Neural cell (in vitro differentiated cells): ENCODE results near the gene TBC1D8B.

ENCODE experiments used
- CTCF ChIP-seq: fragments of 450-650 bp; IDR thresholded peaks from 2 replicates; pipeline ENCODE4 v1.5.1; 2014; ENCODE audit warnings: antibody characterized with exemption, mild to moderate bottlenecking, moderate library complexity; ENCODE audit not compliant: poor library complexity, severe bottlenecking
- EP300 ChIP-seq: fragments of 450-650 bp; conservative IDR thresholded peaks from 2 replicates; pipeline ENCODE4 v1.6.1; 2014; ENCODE audit warnings: antibody characterized with exemption, mild to moderate bottlenecking, moderate library complexity; ENCODE audit not compliant: poor library complexity, severe bottlenecking
- REST ChIP-seq: IDR thresholded peaks from 2 replicates; pipeline ENCODE4 v1.6.1; 2012; ENCODE audit warnings: borderline replicate concordance
- SMC3 ChIP-seq: fragments of 450-650 bp; conservative IDR thresholded peaks from 2 replicates; pipeline ENCODE4 v1.6.1; 2014; ENCODE audit warnings: antibody characterized with exemption, mild to moderate bottlenecking, moderate library complexity; ENCODE audit not compliant: poor library complexity

DNA sequence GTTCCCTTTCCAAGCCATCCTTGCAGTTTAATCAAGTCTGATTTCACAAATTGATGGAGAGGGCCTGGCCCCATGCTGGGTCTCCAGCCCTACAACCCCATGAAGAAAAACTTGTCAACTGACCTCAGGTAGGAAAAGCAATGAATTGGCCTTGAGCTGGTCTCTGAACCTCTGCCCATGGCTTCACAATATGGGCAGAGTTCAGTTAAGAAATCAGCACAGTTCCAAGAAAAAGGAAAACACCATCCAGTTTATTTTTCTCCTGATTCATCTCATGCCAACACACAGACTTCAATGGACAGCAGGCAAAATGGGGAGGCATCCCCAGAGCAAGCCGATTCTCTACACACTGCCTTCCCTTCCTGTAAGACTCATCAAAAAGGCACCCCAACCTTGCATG, 97.4 kb downstream of the TBC1D8B start:
- TF ChIP-seq REST (no peak), CTCF (no peak), SMC3 (no peak), EP300 (no peak)
